ENCODE results near the gene GHR. TPM values are rescaled to one million over a fixed set of nuclear protein-coding genes. Genes with fewer than 3 reads are reported as not detected.

The GHR gene
- polyA plus RNA-seq (2013, experiment 1 of 2; ENCODE audit: insufficient read length): 5.6 TPM
- polyA plus RNA-seq (2013, experiment 2 of 2; ENCODE audit: insufficient read length): 6.6 TPM

DNA sequence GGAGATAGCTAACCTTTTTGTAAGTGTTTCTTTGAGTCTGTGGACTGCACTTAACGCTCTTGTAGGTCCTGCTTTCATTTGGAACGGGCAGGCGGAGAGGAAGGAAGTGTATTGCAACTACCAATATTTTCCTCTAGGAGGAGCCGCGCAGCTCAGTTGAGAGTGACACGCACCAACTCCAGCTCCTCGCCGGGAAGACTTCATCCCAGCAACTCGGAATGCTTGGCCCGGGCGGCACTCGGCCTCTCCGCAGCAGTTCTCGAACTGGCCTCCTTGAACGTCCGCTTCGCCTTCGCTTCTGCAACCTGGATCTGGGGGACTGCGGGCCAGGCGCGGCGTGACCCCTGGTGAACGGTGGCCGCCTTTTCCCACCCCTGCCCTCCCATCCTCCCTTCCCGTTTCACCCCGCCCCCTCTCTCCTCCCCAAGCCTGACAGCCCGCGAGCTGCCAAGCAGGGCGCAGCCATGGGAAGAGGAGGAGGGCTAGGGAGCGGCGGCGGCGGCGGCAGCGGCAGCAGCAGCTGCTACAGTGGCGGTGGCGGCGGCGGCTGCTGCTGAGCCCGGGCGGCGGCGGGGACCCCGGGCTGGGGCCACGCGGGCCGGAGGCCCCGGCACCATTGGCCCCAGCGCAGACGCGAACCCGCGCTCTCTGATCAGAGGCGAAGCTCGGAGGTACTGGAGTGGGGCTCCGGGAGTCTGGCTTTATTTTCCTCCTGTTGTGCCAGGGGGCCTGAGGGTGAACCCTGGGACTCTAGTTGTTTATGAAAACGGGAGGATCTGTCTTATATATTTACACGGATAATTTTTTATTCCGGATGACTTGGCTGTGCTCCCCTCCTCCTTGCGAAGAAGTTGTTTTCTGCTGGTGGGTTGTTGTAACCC lies at the start of gene GHR:
GHR (plus strand) TSS at position 155 of the 881 bp plus-strand sequence. CDS start 142,436 bp downstream, outside the sequence.
- peak; percentile 90 for DNase-seq

DNA sequence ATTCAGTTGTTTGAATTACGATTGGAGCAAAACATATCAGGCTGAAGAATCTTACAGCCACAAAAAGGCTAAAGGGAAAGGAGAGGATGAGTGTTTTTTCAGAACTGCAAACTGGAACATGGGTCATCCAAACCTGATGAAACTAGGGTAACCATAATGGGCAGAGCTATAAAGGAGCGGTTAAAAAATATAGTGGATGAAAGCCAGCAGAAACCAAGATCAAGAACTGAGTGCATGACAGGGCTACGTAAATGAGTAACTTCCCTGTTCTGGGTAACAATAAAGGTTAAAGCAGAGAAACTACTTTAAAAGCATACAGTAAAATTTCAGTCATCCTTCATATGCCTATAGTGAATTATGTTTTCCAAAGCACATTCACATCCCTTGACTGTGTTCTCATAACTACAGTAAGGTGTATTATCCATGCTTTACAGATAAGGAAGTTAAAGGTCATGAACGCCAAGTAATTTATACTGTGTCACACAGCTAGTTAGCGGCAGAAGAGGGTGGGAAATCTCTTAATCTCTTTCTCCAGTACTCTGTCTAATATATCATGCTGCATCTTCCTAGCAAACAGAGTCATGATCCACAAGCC lies 48.5 kb upstream of the GHR start:
- no peak for DNase-seq

DNA sequence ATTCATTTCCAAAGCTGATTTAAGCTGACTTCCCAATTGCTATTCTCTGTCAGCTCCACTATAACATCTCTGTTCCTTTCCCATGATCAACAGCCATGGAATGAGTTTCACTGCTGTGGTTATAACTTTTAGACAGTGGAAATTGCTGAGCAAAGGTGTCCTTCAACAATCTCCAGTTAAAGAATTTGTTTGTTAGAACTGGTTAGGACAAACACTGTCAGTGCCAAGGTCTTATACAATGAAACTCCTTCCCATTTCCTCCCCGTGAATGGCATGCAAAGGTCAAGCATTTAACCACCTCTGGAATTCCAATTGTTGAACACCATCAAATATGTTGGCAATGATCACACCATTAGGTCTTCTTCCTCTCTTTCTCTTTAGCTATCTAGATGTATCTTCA lies 45.7 kb upstream of the GHR start:
- DNase-seq: peak; percentile 1

DNA sequence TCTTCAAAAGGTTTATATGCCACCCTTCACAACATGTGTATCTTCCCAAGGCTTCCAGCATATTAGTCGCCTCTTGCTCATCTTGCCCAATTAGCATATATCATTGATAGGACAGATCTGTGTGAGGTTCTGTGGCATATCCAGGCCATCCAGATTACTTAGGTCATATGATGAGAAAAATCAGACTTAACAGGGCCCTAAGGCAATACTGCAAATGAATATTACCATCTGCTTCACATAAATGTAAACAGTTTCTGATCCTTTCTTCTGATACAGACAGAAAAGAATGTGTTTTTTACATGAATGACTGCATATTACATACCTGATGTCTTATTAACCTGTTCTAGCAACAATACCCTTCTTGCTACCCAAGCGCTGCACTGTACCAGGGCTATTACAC lies 41.3 kb upstream of the GHR start:
- no peak for DNase-seq

DNA sequence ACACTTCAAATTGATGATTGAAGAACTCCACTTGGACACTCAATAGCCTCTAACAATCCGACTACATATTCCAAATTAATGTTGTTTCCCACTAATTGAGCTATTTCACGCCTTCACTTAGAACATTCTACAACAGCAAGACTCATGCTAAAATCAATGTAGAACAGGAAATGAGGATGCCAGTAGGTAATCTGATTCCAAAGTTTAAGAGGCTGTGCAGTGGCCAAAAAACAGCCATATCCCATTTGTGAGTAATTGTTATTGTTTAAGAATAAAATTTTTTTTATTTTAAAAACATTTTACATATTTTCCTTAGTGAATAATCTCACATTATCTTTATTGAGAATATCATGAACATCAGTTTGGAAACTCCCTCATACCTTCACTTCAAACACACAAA lies 35.7 kb upstream of the GHR start:
- peak; percentile 13 for DNase-seq

DNA sequence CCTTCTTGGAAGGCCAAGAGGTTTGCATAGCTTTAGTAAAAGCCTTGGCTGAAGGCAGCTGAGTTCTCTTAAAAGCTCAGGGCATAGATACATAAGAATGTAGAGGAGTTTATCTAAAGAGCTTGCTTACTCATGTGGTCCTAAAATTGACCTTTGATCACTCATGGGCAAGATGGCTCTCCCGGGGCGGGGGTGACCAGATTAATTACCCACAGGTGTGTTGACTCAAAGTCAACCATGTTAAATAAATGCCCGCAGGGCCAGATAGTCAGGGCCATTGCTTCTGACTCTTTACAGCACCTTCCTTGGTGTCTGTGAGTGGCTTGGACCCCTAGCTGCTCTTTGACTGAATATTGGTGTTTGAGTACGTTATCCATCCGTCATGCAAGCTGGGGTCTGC lies 33.1 kb upstream of the GHR start:
- no peak for DNase-seq

DNA sequence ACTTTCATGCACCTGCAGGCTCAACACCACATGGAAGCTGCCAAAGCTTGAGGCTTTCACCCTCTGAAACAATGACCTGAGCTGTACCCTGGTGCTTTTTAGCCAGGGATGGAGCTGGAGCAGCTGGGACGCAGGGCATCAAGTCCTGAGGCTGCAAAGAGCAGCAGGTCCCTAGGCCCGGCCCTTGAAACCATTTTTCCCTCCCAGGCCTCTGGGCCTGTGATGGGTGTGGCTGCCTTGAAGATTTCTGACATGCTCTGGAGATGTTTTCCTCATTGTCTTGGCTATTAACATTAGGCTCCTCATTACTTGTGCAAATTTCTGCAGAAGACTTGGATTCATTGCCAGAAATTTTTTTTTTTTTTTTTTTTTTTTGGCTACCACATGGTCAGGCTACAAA lies 30.3 kb upstream of the GHR start:
- DNase-seq: no peak

DNA sequence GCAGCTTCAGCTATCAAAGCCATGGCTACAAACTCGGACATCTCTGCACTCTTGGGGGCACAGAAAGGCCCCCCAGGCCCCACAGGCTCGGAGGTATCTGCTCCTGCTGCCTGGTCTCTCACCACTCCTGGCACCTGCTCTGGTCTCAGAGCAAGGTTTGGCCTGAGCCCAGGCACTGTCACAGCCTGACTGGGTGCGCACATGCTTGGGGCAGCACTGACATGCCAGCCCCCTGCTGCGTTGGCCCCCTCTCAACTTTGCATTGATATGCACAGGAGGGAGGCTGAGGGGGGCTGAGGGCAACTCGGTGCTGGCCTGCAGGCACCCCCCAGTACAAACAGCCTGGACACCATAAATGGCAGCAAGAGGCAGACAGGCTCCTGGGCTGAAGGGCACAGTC lies 27.1 kb upstream of the GHR start:
- DNase-seq: no peak

DNA sequence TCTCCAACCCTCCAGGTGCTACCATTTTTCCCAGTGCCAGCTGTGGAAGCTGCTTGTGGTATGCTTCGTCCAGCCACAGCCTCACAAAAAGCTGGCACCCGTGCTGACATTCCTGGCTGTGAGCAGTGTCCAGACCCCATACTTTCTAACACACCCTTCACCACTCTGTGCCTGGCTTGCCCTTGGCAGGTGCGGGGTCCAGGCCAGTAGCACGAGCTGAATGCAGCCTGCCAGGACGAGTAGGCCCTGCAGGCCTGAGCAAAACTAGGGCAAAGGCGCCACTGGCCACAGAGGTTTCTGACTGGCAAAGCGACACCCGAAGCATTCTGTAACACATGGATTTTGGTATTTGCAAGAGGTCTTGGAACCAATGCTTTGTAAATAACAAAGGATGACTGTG lies 26.0 kb upstream of the GHR start:
- DNase-seq: no peak

DNA sequence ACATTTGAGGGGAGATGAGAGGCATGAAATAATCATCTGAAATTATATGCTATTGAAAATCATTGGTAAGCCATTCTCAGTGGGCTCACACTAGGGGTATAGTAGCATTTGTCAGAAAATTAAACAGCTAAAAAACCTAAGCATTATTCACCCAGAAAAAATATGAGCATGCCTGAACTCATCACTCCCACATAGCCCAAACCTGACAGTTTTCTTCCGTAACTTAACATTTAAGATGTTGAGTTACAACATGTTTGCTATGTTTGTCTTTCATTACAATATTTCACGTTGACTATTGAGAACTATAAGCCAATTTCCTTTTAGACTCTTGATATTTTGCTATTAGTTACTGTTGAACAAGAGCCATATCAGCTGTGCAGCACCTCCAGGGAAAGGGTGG lies 23.5 kb upstream of the GHR start:
- DNase-seq: no peak

DNA sequence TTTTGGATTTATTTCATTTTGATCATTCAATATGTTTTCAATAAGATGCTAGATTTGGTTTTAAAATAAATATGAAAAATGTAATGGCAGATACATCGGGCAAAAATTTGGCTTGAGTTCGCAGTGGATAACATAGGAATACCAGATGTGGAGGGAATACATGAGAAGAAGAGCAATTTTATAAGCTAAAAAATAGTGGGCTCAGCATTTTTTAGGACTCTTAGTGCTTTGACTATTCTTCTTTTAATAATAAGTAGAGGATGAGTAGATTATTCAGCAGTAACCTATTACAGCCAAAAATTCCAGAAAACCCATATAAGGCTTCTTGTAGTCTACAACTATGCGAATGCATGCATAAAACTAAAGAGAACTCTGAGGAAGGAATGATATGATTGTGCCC lies 22.8 kb upstream of the GHR start:
- DNase-seq: no peak

DNA sequence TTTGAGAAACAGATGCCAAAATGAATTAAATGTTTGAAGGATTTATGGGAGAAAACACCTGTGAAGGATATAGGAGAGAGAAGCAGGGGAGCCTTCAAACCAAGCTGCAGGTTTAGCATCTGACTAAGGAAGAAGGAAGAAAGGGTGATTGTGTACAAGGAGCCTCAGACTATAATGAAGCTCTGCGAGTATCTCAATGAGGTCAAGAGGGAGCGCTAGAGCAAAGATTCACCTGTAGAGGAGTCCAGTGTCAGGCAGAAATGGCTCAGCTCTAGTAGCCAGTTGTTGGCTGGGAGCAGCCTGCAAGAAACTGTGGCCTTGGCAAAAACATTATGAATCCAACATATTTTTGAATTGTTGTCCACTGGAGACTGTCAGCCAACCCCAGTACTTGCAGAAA lies 20.0 kb upstream of the GHR start:
- DNase-seq: no peak

DNA sequence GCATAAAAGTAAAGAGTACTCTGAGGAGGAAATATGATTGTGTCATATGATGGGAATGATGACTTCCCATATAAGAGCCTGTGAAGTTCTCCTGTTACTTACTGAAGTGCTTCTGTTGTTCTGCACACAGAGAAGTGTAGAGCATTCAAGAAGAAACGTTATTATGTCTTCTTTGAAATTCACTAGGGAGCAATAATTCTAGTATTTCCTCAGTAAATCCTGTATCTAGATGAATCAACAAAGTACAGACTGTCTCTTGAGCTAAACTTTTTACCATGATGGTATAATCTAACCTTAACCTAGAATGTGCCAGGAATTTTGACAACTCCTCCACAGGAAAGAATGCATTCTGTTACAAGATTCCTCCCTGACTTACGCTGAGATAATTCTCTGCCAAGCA lies 18.9 kb upstream of the GHR start:
- no peak for DNase-seq

DNA sequence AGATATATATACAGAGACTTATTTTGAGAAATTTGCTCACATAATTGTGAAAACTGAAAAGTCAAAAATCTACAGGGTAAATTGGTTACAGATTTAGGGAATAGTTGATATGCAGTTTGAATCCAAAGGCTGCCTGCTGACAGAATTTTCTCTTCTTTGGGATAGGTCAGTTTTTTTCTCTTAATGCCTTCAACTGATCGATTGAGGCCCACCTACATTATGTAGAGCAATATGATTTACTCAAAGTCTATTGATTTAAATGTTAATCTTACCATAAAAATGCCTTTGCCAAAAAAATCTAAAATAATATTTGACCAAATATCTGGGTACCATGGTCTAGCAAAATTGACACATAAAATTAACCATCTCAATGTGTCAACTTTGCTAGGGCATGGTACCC lies 3.9 kb upstream of the GHR start:
- DNase-seq: no peak

DNA sequence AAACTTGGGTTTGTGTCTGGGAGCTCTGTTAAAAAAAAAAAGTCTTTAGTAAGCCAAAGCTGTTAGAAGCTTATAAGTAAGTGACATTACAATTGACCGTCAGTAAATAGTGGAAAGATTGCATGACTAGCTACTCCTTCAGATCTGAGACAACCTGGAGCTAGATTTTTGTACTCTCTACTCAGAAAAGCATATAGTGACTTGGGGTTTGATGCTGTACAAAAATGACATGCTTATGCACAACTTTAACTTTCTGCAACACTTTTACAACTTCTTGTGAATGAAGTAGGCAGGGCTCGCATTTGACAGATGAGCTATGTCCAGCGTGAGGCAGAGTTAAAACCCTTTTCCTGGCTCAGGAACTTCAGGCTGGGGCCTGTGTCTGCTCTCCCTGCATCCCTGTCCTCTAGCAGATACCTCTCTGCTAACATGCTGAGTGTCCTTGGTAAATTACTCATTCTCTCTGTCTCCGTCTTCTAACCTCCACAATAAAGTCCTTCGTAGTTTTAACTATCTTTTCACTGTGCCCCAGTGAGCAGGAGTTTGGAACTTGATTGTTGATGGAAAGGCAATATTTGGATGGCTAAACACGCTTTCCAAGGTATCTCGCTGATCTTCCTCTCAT lies 471 bp upstream of the GHR start:
- no peak for DNase-seq

DNA sequence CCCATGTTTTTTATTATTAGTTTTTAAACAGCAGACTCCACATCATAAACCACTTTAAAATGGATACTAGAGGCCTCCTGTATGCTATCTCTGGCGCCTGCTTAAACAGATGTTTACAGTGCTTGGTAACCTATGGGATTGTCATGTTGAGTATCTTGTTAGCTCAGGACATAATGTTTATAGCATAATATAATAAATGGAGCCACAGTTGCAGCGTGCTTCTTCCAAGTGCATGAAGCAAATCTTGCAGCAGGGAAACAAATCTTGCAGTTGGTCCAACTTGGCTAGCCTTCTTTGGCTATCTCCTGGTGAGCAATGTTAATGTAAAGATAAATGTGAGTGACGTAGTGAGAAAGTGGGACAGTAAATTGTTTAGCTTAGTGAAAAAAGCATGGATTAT lies 2.8 kb downstream of the GHR start:
- no peak for DNase-seq

DNA sequence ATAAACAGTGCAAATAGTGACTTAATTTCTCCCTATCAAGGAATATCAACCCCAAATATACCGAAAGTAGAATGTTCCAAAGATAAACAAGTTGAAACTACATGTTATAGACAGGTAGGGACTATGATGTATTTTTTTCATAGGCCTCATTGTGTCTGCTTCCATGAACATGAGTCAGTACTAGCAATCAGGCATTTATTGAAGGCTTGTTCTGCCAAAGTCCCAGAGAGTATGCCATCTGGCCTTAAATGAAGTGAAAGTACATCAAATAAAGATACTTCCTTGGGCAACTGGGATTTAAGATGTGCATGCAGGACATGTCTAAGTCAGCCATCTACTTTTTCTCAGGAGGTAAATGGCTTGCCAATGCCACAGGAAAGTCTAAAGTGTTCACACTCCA lies 6.5 kb downstream of the GHR start:
- DNase-seq: no peak

DNA sequence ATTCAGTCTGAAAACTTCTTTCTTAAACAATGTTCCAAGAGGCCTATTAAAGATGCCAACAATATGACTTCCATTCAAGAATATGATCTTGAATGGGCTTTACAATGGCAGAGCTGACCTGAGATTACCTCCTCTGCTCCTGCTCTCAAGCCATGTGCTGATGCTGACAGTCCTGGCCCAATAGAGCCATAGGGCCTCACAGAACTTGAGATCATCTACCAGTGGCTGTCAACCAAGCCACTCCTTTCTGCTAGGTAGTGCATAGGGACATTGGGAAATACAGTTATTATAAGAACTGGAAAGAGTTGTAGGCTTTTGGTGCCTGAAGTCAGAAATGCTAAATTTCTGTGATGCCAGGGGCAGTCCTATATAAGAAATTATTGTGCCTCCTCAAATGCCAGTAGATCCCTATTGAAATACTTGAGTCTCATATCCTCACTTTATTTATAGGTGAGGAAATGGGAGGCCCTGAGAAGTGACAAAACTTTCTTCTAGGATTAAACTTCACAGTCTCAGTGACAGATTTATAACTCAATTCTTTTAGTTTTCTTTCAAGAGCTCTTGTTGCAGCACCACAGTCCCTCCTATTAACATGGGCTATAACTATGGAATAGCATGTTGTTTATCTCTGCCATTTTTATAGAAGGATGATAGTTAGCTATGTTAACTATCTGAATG lies 10.9 kb downstream of the GHR start:
- DNase-seq: no peak

DNA sequence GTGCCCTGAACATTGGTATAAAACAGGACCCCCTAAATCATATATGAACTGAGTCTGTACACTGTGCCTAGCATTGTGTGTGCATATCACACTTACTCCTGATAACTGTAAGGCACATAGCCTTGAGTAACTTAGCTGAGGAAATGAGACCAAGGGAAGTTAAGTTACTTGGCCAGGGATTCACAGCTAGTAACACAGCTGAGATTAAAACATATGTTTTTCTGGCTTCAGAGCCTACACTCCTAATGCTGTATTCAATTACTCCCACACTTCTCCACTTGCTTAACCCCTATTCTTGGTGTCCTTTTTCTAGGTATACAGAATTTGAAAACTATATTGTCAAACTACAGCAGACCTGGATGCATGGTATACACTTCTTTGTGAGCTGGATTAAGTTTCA lies 12.8 kb downstream of the GHR start:
- DNase-seq: no peak

DNA sequence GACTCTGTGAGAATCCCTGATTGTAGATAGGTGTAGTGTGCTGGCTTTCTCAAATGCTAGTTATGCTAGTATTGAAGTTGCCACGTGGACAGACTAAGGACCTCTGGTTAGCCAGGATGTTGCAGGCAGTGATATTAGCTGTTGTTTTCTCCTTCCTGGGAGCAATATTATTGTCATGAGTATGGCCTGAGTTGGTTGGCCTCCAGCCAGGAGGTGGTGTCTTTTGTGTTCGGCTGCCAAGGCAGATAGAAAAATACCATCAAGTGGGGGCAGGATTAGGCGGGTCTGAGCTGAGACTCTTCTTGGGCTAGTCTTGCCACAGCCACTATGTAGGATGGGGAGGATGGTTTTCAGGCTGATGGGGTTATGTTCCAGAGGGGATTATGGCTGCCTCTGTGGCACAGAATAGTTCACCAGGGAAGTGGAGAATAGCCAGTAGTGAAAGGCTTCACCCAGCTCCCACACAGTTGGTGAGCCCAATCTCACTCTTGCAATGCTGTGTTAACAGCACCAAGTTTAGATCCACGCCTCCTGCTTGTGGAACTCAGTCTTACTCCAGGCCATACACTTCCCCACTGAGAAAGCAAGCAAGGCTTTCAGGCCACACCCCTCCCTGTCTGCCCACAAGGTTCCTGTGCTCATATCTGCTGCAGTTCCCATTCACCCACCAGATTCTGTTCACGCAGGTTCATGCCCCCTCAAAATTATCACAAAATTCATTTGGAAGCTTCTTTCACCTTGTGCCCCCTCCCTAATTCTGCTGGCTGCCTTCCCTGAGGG lies 31.2 kb downstream of the GHR start:
- DNase-seq: no peak

DNA sequence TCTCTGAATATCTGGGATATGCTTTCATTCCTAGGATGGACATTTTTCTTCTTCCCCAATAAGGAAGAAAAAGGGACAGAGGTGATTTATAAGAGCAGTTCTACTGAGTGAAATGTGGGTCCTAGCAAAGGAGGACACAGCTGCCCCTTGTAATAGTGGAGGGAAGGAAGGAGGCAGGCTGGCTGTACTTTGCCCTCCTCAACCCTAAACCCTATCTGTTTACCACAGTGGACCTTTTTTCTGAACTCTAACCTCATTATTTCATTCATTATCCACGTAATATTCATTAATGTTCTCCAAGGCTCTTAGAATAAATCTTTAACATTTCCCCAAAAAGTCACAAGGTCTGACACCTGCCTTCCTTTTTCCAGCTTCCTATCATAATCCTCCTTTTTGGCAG lies 37.8 kb downstream of the GHR start:
- DNase-seq: no peak

DNA sequence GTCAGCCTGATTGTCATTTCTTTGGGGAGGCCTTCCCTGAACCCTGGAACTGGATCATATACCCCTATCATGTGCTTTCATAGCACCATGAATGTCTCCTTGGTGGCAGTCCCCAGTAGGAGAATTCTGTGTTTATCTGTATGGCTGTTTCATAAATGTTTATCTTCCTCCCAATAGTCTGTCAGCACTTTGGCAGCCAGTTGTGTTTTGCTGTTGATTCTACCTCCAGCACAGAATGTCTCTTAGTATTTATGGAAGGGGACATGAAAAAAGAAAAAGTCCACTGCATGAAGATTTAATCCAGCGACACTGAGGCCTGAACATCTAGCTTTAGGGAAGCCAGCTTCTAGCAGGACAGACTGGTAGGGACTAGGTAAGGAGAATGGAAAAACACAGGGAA lies 38.3 kb downstream of the GHR start:
- DNase-seq: no peak
